OCI-LY3 (cell line): ENCODE data around the gene NR1D1.
A peak's percentile ranks its signal among the peaks of the same experiment; 100 is the strongest.

Experiments
- H2AFZ ChIP-seq: fragments of 200-600, 300-600 bp; shearing (Covaris generic); 2 replicates; pipeline ENCODE4 v1.6.0; 2014; ENCODE audit warnings: antibody characterized with exemption, low read depth, low read length
- H3K27ac ChIP-seq: fragments of 200-600, 300-600 bp; sonication (generic); 2 replicates; pipeline ENCODE4 v1.5.1; 2014; ENCODE audit warnings: mild to moderate bottlenecking, low read length, moderate library complexity, mixed read lengths
- H3K27me3 ChIP-seq: fragments of 200-600, 300-600 bp; sonication (generic); 2 replicates; pipeline ENCODE4 v1.6.1; 2014; ENCODE audit warnings: low read depth, low read length, mixed read lengths
- H3K36me3 ChIP-seq: fragments of 200-600, 300-600 bp; sonication (generic); replicated peaks from 2 replicates; pipeline ENCODE3; 2014; ENCODE audit warnings: low read depth, low read length, mixed read lengths
- H3K4me1 ChIP-seq: fragments of 300-600, 200-600 bp; sonication (generic); 2 replicates; pipeline ENCODE4 v1.6.1; 2014; ENCODE audit warnings: low read length, mixed read lengths
- H3K4me2 ChIP-seq: fragments of 200-600, 300-600 bp; sonication (generic); 2 replicates; pipeline ENCODE4 v1.6.1; 2014; ENCODE audit warnings: low read length, mixed read lengths
- H3K4me3 ChIP-seq: fragments of 300-600, 200-600 bp; sonication (generic); 2 replicates; pipeline ENCODE4 v1.5.1; 2014; ENCODE audit warnings: antibody characterized with exemption, mild to moderate bottlenecking, low read length, moderate library complexity
- H3K79me2 ChIP-seq: fragments of 300-600, 200-600 bp; shearing (Covaris generic); 2 replicates; pipeline ENCODE4 v1.6.1; 2014; ENCODE audit warnings: mild to moderate bottlenecking, low read length, mixed read lengths
- H3K9ac ChIP-seq: fragments of 300-600, 200-600 bp; shearing (Covaris generic); 2 replicates; pipeline ENCODE4 v1.6.0; 2014; ENCODE audit warnings: mild to moderate bottlenecking, low read length, moderate library complexity
- H3K9me3 ChIP-seq: fragments of 200-600, 300-600 bp; shearing (Covaris generic); 2 replicates; pipeline ENCODE4 v1.6.1; 2014; ENCODE audit warnings: low read length, mixed read lengths; ENCODE audit not compliant: insufficient read depth
- H4K20me1 ChIP-seq: fragments of 200-600, 300-600 bp; sonication (generic); 2 replicates; pipeline ENCODE4 v1.6.1; 2016; ENCODE audit warnings: low read length, mixed read lengths; ENCODE audit not compliant: insufficient read depth
- EZH2phosphoT487 ChIP-seq: fragments of 200-600 bp; shearing (Covaris generic); IDR thresholded peaks from 2 replicates; pipeline ENCODE4 v1.6.1; 2018; ENCODE audit warnings: antibody characterized with exemption, mixed run types, low read depth
- TF ChIP-seq, protein P1 (sequence below): fragments of 200-600, 300-600 bp; sonication (generic); IDR thresholded peaks from 2 replicates; pipeline ENCODE4 v1.5.1; 2014; ENCODE audit warnings: antibody characterized with exemption, low read length, low read depth

NR1D1 gene

GRCh38 chr17:40124279-40125141 is 24.1 kb upstream of the NR1D1 start:
- Histone ChIP-seq H3K4me3 (peak overlapping the region; percentile 89), H3K4me1 (peaks cover 18% of the 10 kb centered on the region), H3K27ac (no peak overlapping the region), H3K9me3 (no peaks in the 10 kb centered on the region), H4K20me1 (peaks cover 26% of the 10 kb centered on the region), H2AFZ (no peak overlapping the region), H3K36me3 (peaks cover 34% of the 10 kb centered on the region), H3K4me2 (peak overlapping the region; percentile 97), H3K9ac (peak overlapping the region; percentile 90; the same call in 1 of the 2 replicates), H3K79me2 (peaks cover 74% of the 10 kb centered on the region), H3K27me3 (no peaks in the 10 kb centered on the region)
- no peak for TF ChIP-seq EZH2phosphoT487
- TF ChIP-seq, protein P1, sequence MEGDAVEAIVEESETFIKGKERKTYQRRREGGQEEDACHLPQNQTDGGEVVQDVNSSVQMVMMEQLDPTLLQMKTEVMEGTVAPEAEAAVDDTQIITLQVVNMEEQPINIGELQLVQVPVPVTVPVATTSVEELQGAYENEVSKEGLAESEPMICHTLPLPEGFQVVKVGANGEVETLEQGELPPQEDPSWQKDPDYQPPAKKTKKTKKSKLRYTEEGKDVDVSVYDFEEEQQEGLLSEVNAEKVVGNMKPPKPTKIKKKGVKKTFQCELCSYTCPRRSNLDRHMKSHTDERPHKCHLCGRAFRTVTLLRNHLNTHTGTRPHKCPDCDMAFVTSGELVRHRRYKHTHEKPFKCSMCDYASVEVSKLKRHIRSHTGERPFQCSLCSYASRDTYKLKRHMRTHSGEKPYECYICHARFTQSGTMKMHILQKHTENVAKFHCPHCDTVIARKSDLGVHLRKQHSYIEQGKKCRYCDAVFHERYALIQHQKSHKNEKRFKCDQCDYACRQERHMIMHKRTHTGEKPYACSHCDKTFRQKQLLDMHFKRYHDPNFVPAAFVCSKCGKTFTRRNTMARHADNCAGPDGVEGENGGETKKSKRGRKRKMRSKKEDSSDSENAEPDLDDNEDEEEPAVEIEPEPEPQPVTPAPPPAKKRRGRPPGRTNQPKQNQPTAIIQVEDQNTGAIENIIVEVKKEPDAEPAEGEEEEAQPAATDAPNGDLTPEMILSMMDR, result no peak

- peak overlapping the region; percentile 97 for H3K4me2 ChIP-seq
- no peak overlapping the region for H2AFZ ChIP-seq
- H3K4me3 ChIP-seq, result peak overlapping the region; percentile 89
- no peak for TF ChIP-seq EZH2phosphoT487
- TF ChIP-seq, protein P1, result no peak
- peak overlapping the region; percentile 90 for H3K9ac ChIP-seq
- H3K9me3 ChIP-seq, result no peaks in the 10 kb centered on the region
- H4K20me1 ChIP-seq, result peaks cover 26% of the 10 kb centered on the region
- H3K36me3 ChIP-seq, result peaks cover 27% of the 10 kb centered on the region
- no peaks in the 10 kb centered on the region for H3K27me3 ChIP-seq
- H3K4me1 ChIP-seq, result peaks cover 18% of the 10 kb centered on the region
- H3K27ac ChIP-seq, result peak overlapping the region; percentile 69
- H3K79me2 ChIP-seq, result peaks cover 69% of the 10 kb centered on the region
Measured at GRCh38 chr17:40123811-40124114, 23.4 kb upstream of the NR1D1 start.

GRCh38 chr17:40122999-40123810 is 22.8 kb upstream of the NR1D1 start:
- Histone ChIP-seq H3K79me2 (peaks cover 69% of the 10 kb centered on the region), H3K27me3 (no peaks in the 10 kb centered on the region), H3K27ac (peak overlapping the region; percentile 69), H3K9ac (peak overlapping the region; percentile 90), H2AFZ (no peak overlapping the region), H3K9me3 (no peaks in the 10 kb centered on the region), H4K20me1 (peaks cover 26% of the 10 kb centered on the region), H3K4me3 (peak overlapping the region; percentile 89), H3K4me1 (peaks cover 18% of the 10 kb centered on the region), H3K4me2 (peak overlapping the region; percentile 97), H3K36me3 (peaks cover 27% of the 10 kb centered on the region)
- TF ChIP-seq, protein P1, result no peak
- TF ChIP-seq EZH2phosphoT487, result no peak
